Activated gamma-delta T cell treated with anti-CD3 and anti-CD28 coated beads, Interleukin-2, amount 50 U/mL, for 16 hours (primary cell): Measurements from ENCODE around the gene SH2D2A.
A peak's percentile ranks its signal among the peaks of the same experiment; 100 is the strongest.

Source experiments
- DNase-seq: peaks from one replicate; pipeline ENCODE4 v3.0.0-alpha.2; 2020; ENCODE audit warnings: low read depth

The SH2D2A gene

GRCh38 chr1:156816561-156817328 lies at the start of gene SH2D2A:
Gene SH2D2A, minus strand, starts transcription at chr1:156816848. Its CDS starts 140 bp downstream, at chr1:156816708.
- DNase-seq: peak; percentile 95

GRCh38 chr1:156865865-156866248 lies 49.2 kb upstream of the SH2D2A start:
- DNase-seq: no peak

- no peak for DNase-seq
Measured at GRCh38 chr1:156865258-156865657, 48.6 kb upstream of the SH2D2A start.

- DNase-seq: no peak
Measured at GRCh38 chr1:156864796-156865195, 48.1 kb upstream of the SH2D2A start.

- DNase-seq: no peak
Measured at GRCh38 chr1:156863631-156864030, 47.0 kb upstream of the SH2D2A start.

- no peak for DNase-seq
Measured at GRCh38 chr1:156862997-156863599, 46.5 kb upstream of the SH2D2A start.

- DNase-seq: no peak
Measured at GRCh38 chr1:156862584-156862983, 45.9 kb upstream of the SH2D2A start.

- peak; percentile 25 for DNase-seq
Measured at GRCh38 chr1:156860628-156861423, 44.2 kb upstream of the SH2D2A start, which contains the start of gene NTRK1. Gene NTRK1, plus strand, starts transcription at chr1:156860865. Its CDS starts 70 bp downstream, at chr1:156860935.

- DNase-seq: peak; percentile 38
Measured at GRCh38 chr1:156860113-156860627, 43.5 kb upstream of the SH2D2A start.

- DNase-seq: no peak
Measured at GRCh38 chr1:156859523-156860112, 43.0 kb upstream of the SH2D2A start.

GRCh38 chr1:156858959-156859522 lies 42.4 kb upstream of the SH2D2A start, which contains the start of gene INSRR:
Gene INSRR, minus strand, starts transcription at chr1:156859117. Its CDS starts 496 bp downstream, at chr1:156858621.
- no peak for DNase-seq

- no peak for DNase-seq
Measured at GRCh38 chr1:156858555-156858956, 41.9 kb upstream of the SH2D2A start.

GRCh38 chr1:156857532-156857931 lies 40.9 kb upstream of the SH2D2A start:
- no peak for DNase-seq

GRCh38 chr1:156856282-156856785 lies 39.7 kb upstream of the SH2D2A start:
- DNase-seq: no peak

GRCh38 chr1:156854634-156855033 lies 38.0 kb upstream of the SH2D2A start:
- no peak for DNase-seq

GRCh38 chr1:156853761-156854160 lies 37.1 kb upstream of the SH2D2A start:
- DNase-seq: no peak

GRCh38 chr1:156852418-156852874 lies 35.8 kb upstream of the SH2D2A start:
- DNase-seq: no peak

GRCh38 chr1:156851779-156852417 lies 35.2 kb upstream of the SH2D2A start:
- DNase-seq: no peak

- DNase-seq: no peak
Measured at GRCh38 chr1:156849151-156849496, 32.5 kb upstream of the SH2D2A start.

- DNase-seq: peak; percentile 52
Measured at GRCh38 chr1:156848461-156849150, 32.0 kb upstream of the SH2D2A start.
